ENCODE data around the gene KCTD21. TPM values are rescaled to one million over a fixed set of nuclear protein-coding genes. Genes with fewer than 3 reads are reported as not detected.

Gene KCTD21
- total and polyA plus RNA-seq, 2 of the 4 experiments (the other 2 are of a cell fraction), result 12.2 to 12.5 TPM

- no peak for DNase-seq
- in situ Hi-C loops (cut with MboI; ENCODE audit: low sequenced_read_pairs) (loop anchor here (10.0 kb wide), 1 partner anchor 345 kb away; no protein-coding TSS in a partner anchor), intact Hi-C loops (cut with micrococcal nuclease) (no loop called here), dilution Hi-C loops (cut with HindIII; ENCODE audit: low sequenced_read_pairs, unreplicated experiment) (no loop called here)
- Histone ChIP-seq H4K5ac (ENCODE audit: low read depth, low read length) (no peak overlapping the region), H3K4me3 (ENCODE audit: insufficient read depth, low read depth, low read length) (no peak overlapping the region), H2AK9ac (replicated peaks; ENCODE audit: low read depth, low read length, poor library complexity) (no peak overlapping the region), H4K91ac (ENCODE audit: insufficient read depth, low read depth, low read length) (no peak overlapping the region), H3K4me2 (ENCODE audit: low read depth, low read length) (no peak overlapping the region), H3K4ac (ENCODE audit: low read depth, low read length) (no peak overlapping the region), H3K9me1 (ENCODE audit: insufficient read depth, low read length) (peaks cover 24% of the 10 kb centered on the region), H3K79me1 (ENCODE audit: low read depth in 1 of 2, low read length in 2 of 2) (peaks cover 0 to 8% of the 10 kb centered on the region in 2 experiments; a peak in 1 of 4 replicates), H2BK5ac (ENCODE audit: low read depth, low read length, poor library complexity, severe bottlenecking) (no peak overlapping the region), H2AK5ac (ENCODE audit: low read depth, low read length) (no peak overlapping the region), H3K9ac (ENCODE audit: low read depth, low read length) (no peak overlapping the region), H3K27ac (ENCODE audit: insufficient read depth, low read length) (no peak overlapping the region), H3K23ac (ENCODE audit: low read depth, low read length) (no peak overlapping the region), H2AFZ (replicated peaks; ENCODE audit: low read length, poor library complexity) (no peak overlapping the region), H4K20me1 (ENCODE audit: insufficient read depth, low read length) (peaks cover 7% of the 10 kb centered on the region; the same call in 1 of the 2 replicates), H3K27me3 (ENCODE audit: control insufficient read depth, insufficient read depth, low read length) (no peaks in the 10 kb centered on the region), H3K9me3 (ENCODE audit: control insufficient read depth, insufficient read depth, low read length) (no peaks in the 10 kb centered on the region), H4K8ac (ENCODE audit: low read depth in 2 of 2, low read length in 2 of 2) (no peak overlapping the region), H2BK15ac (ENCODE audit: low read depth, low read length) (no peak overlapping the region), H2BK20ac (ENCODE audit: low read depth, low read length) (no peak overlapping the region), H3K14ac (replicated peaks; ENCODE audit: low read depth, low read length) (no peak overlapping the region), H3K56ac (ENCODE audit: extremely low read depth, insufficient read depth, low read length) (no peak overlapping the region), H3K18ac (ENCODE audit: low read depth, low read length) (no peak overlapping the region), H3K36me3 (ENCODE audit: control insufficient read depth, insufficient read depth, low read length) (peaks cover 75% of the 10 kb centered on the region), H2BK120ac (ENCODE audit: low read depth, low read length) (no peak overlapping the region), H3K4me1 (ENCODE audit: control insufficient read depth, insufficient read depth, low read length) (no peaks in the 10 kb centered on the region)
- 100% methylated on average over 1 of the region's 7 CpGs; no CpG with 5 or more reads in 1 of the 2 experiments for WGBS, 2 experiments (ENCODE audit: extremely low coverage in 2 of 2, insufficient read length in 1 of 2)
- ATAC-seq (ENCODE audit: low read depth), result no peak
- TF ChIP-seq RFX5 (IDR thresholded peaks at IDR 0.05; ENCODE audit: low read depth, low read length) (no peak), RCOR1 (IDR thresholded peaks at IDR 0.05; ENCODE audit: insufficient replicate concordance, low read length) (no peak), NFE2L2 (IDR thresholded peaks at IDR 0.05; ENCODE audit: low read depth, low read length) (no peak), RAD21 (IDR thresholded peaks at IDR 0.05; ENCODE audit: low read length) (no peak), USF2 (IDR thresholded peaks at IDR 0.05; ENCODE audit: low read depth, low read length) (no peak), FOS (IDR thresholded peaks at IDR 0.05; ENCODE audit: low read depth, low read length) (no peak)
- POLR2A ChIA-PET (ENCODE audit: unreplicated experiment), result no interaction called here
- CTCF ChIA-PET, result no interaction called here
- BruUV-seq (replicated peaks), result no TSS peak
Measured at GRCh38 chr11:78219493-78220217, 31.2 kb upstream of the KCTD21 start.
